GM19099 (cell line): ENCODE results near the gene MRPL28.

Experiments used
- POLR2A ChIP-seq: IDR thresholded peaks from 3 replicates; pipeline ENCODE4 v1.6.1; 2011; ENCODE audit warnings: low read depth; ENCODE audit not compliant: insufficient read length; ENCODE audit errors: extremely low read depth

The MRPL28 gene

GRCh38 chr16:367333-367903 is 2.9 kb downstream of the MRPL28 start:
- no peak for TF ChIP-seq POLR2A

GRCh38 chr16:366476-366875 is 3.9 kb downstream of the MRPL28 start:
- no peak for TF ChIP-seq POLR2A

- no peak for TF ChIP-seq POLR2A
Observed at GRCh38 chr16:364595-365491, 5.5 kb downstream of the MRPL28 start.

- no peak for TF ChIP-seq POLR2A
Observed at GRCh38 chr16:363766-364490, 6.4 kb downstream of the MRPL28 start.

GRCh38 chr16:363110-363765 is 7.1 kb downstream of the MRPL28 start:
- no peak for TF ChIP-seq POLR2A

- no peak for TF ChIP-seq POLR2A
Observed at GRCh38 chr16:361872-362701, 8.3 kb downstream of the MRPL28 start.

- TF ChIP-seq POLR2A: no peak
Observed at GRCh38 chr16:361341-361871, 8.9 kb downstream of the MRPL28 start.

GRCh38 chr16:360698-361336 is 9.5 kb downstream of the MRPL28 start:
- TF ChIP-seq POLR2A: no peak

GRCh38 chr16:359871-360697 is 10.3 kb downstream of the MRPL28 start:
- no peak for TF ChIP-seq POLR2A

GRCh38 chr16:359067-359763 is 11.1 kb downstream of the MRPL28 start:
- no peak for TF ChIP-seq POLR2A

- no peak for TF ChIP-seq POLR2A
Observed at GRCh38 chr16:356741-357140, 13.6 kb downstream of the MRPL28 start.

GRCh38 chr16:354971-355461 is 15.3 kb downstream of the MRPL28 start:
- no peak for TF ChIP-seq POLR2A

GRCh38 chr16:354291-354881 is 16.0 kb downstream of the MRPL28 start:
- TF ChIP-seq POLR2A: no peak
